ENCODE data around the gene CERS3. TPM values are rescaled to one million over a fixed set of nuclear protein-coding genes. Genes with fewer than 3 reads are reported as not detected.

Gene CERS3
- total RNA-seq, 1 experiment from 2014 or later = not detected

- no peaks in the 10 kb centered on the region for H3K4me1 ChIP-seq (ENCODE audit: insufficient read depth, low read length, poor library complexity, severe bottlenecking)
- no peak overlapping the region for H3K27ac ChIP-seq (ENCODE audit: low read depth, low read length, poor library complexity, severe bottlenecking)
- TF ChIP-seq CTCF (conservative IDR thresholded peaks at IDR 0.05; ENCODE audit: low read depth, low read length) (no peak), EZH2 (IDR thresholded peaks at IDR 0.05; ENCODE audit: borderline replicate concordance, low read depth, low read length, poor library complexity, severe bottlenecking) (no peak)
- H3K4me3 ChIP-seq (ENCODE audit: low read depth, low read length, poor library complexity, severe bottlenecking) = no peak overlapping the region
- CTCF ChIA-PET = no interaction called here
- BruUV-seq (replicated peaks) = no TSS peak
- POLR2A ChIA-PET (ENCODE audit: low non-redundant PET) = no interaction called here
- H3K36me3 ChIP-seq (ENCODE audit: insufficient read depth, low read length, poor library complexity, severe bottlenecking) = no peaks in the 10 kb centered on the region
- intact Hi-C loops (cut with micrococcal nuclease; ENCODE audit: unreplicated experiment) = no loop called here
- no peak for DNase-seq (ENCODE audit: low spot score)
- H3K9me3 ChIP-seq (ENCODE audit: low read depth, low read length, poor library complexity, severe bottlenecking) = no peaks in the 10 kb centered on the region
- peaks cover 44% of the 10 kb centered on the region for H3K27me3 ChIP-seq (replicated peaks; ENCODE audit: insufficient read depth, low read depth, low read length, poor library complexity)
Measured at GRCh38 chr15:100531204-100531603, 2.5 kb upstream of the CERS3 start.

GRCh38 chr15:100529556-100529955 is 806 bp upstream of the CERS3 start:
- no peak overlapping the region for H3K27ac ChIP-seq (ENCODE audit: low read depth, low read length, poor library complexity, severe bottlenecking)
- H3K4me1 ChIP-seq (ENCODE audit: insufficient read depth, low read length, poor library complexity, severe bottlenecking) = no peaks in the 10 kb centered on the region
- ChIA-PET POLR2A (ENCODE audit: low non-redundant PET) (no interaction called here), CTCF (no interaction called here)
- no peak for TF ChIP-seq EZH2 (IDR thresholded peaks at IDR 0.05; ENCODE audit: borderline replicate concordance, low read depth, low read length, poor library complexity, severe bottlenecking)
- no peak for TF ChIP-seq CTCF (conservative IDR thresholded peaks at IDR 0.05; ENCODE audit: low read depth, low read length)
- H3K4me3 ChIP-seq (ENCODE audit: low read depth, low read length, poor library complexity, severe bottlenecking) = no peak overlapping the region
- H3K27me3 ChIP-seq (replicated peaks; ENCODE audit: insufficient read depth, low read depth, low read length, poor library complexity) = peaks cover 44% of the 10 kb centered on the region
- intact Hi-C loops (cut with micrococcal nuclease; ENCODE audit: unreplicated experiment) = no loop called here
- DNase-seq (ENCODE audit: low spot score) = no peak
- no peaks in the 10 kb centered on the region for H3K36me3 ChIP-seq (ENCODE audit: insufficient read depth, low read length, poor library complexity, severe bottlenecking)
- H3K9me3 ChIP-seq (ENCODE audit: low read depth, low read length, poor library complexity, severe bottlenecking) = no peaks in the 10 kb centered on the region
- BruUV-seq (replicated peaks) = no TSS peak

- H3K27ac ChIP-seq (ENCODE audit: low read depth, low read length, poor library complexity, severe bottlenecking) = no peak overlapping the region
- H3K9me3 ChIP-seq (ENCODE audit: low read depth, low read length, poor library complexity, severe bottlenecking) = no peaks in the 10 kb centered on the region
- H3K36me3 ChIP-seq (ENCODE audit: insufficient read depth, low read length, poor library complexity, severe bottlenecking) = no peaks in the 10 kb centered on the region
- POLR2A ChIA-PET (ENCODE audit: low non-redundant PET) = no interaction called here
- no peak for DNase-seq (ENCODE audit: low spot score)
- intact Hi-C loops (cut with micrococcal nuclease; ENCODE audit: unreplicated experiment) = no loop called here
- no peak overlapping the region for H3K4me3 ChIP-seq (ENCODE audit: low read depth, low read length, poor library complexity, severe bottlenecking)
- peaks cover 21% of the 10 kb centered on the region for H3K27me3 ChIP-seq (replicated peaks; ENCODE audit: insufficient read depth, low read depth, low read length, poor library complexity)
- no peaks in the 10 kb centered on the region for H3K4me1 ChIP-seq (ENCODE audit: insufficient read depth, low read length, poor library complexity, severe bottlenecking)
- CTCF ChIA-PET = no interaction called here
- TF ChIP-seq EZH2 (IDR thresholded peaks at IDR 0.05; ENCODE audit: borderline replicate concordance, low read depth, low read length, poor library complexity, severe bottlenecking) (no peak), CTCF (conservative IDR thresholded peaks at IDR 0.05; ENCODE audit: low read depth, low read length) (no peak)
- BruUV-seq (replicated peaks) = no TSS peak
Measured at GRCh38 chr15:100526027-100526481, 2.7 kb downstream of the CERS3 start.

Data from A673 (cell line).